Measurements from ENCODE around the gene POTEF. TPM values are rescaled to one million over a fixed set of nuclear protein-coding genes. Genes with fewer than 3 reads are reported as not detected.
"Not testable (repeated sequence)": the region's sequence is repeated elsewhere in the genome, so short reads cannot be mapped to it uniquely, and the experiment has no call there.

Gene POTEF
- total RNA-seq, 1 experiment from 2014 or later: 3.5 TPM

DNA sequence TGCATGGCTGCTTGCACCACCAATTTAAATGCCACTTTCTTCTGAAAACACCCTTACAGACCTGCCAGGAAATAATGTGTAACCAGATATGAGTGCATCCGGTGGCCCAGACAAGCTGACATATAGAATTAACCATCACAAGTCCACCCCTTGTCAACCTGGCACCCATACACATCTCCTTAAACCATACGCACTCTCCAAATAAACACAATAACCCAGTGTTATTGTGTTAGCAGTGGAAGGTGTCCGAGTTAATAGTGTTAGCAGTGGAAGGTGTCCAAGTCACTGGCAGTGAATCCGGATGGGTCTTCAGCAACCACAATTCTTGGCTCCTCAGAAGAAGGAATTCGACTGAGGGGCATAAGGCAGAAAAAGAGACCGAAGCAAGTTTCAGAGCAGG, 19.5 kb upstream of the POTEF start:
- intact Hi-C loops (cut with micrococcal nuclease); H3K4me2 ChIP-seq (ENCODE audit: low read length); RAD21 ChIA-PET (ENCODE audit: low non-redundant PET in 1 of 2, low total read pairs in 2 of 2, uncharacterized antibody in 2 of 2, unreplicated experiment in 2 of 2); ATAC-seq; H3K9ac ChIP-seq (ENCODE audit: low read length); H3K27me3 ChIP-seq (ENCODE audit: insufficient read depth, low read length); H2AFZ ChIP-seq (ENCODE audit: low read depth, low read length, poor library complexity, severe bottlenecking); H3K27ac ChIP-seq (ENCODE audit: low read depth, low read length); H3K9me3 ChIP-seq (ENCODE audit: control insufficient read depth in 1 of 2, insufficient read depth in 1 of 2, low read depth in 1 of 2, low read length in 2 of 2); POLR2A ChIA-PET; H3K79me2 ChIP-seq (ENCODE audit: insufficient read depth, low read length); DNase-seq (ENCODE audit: low read depth, low spot score); H3K9me2 ChIP-seq (ENCODE audit: insufficient read depth); H3K4me1 ChIP-seq (ENCODE audit: control insufficient read depth in 1 of 2, insufficient read depth in 2 of 2, low read length in 2 of 2); CTCF ChIA-PET; H4K20me1 ChIP-seq (ENCODE audit: insufficient read depth); H3K4me3 ChIP-seq (replicated peaks in 1 of 2; ENCODE audit: low read depth in 1 of 2, low read length in 2 of 2); BruUV-seq (replicated peaks); H3K36me3 ChIP-seq (ENCODE audit: control insufficient read depth in 1 of 2, insufficient read depth in 2 of 2, low read length in 2 of 2): not testable (repeated sequence)

DNA sequence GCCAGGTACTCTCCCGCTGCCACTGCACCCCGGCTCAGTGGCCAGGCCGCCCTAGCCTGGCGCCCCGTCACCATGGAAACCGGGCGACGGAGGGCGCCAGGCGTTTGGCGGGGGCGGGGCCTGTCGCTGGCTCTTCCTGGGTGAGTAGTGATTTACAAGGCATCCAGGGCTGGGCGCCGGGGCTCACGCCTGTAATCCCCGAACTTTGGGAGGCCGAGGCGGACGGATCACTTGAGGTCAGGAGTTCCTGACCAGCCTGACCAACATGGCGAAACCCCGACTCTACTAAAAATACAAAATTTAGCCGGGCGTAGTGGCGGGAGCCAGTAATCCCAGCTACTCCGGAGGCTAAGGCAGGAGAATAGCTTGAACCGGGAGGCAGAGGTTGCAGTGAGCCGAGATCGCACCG, 16.0 kb upstream of the POTEF start, which contains the start of gene CCDC74B:
TSS of gene CCDC74B (minus strand) at position 107 of the 409 bp plus-strand sequence. CDS start 116 bp downstream, outside the sequence.
- H3K79me2 ChIP-seq (ENCODE audit: insufficient read depth, low read length); H3K27me3 ChIP-seq (ENCODE audit: insufficient read depth, low read length); H3K9me3 ChIP-seq (ENCODE audit: control insufficient read depth in 1 of 2, insufficient read depth in 1 of 2, low read depth in 1 of 2, low read length in 2 of 2); H3K27ac ChIP-seq (ENCODE audit: low read depth, low read length); H3K4me1 ChIP-seq (ENCODE audit: control insufficient read depth in 1 of 2, insufficient read depth in 2 of 2, low read length in 2 of 2); H4K20me1 ChIP-seq (ENCODE audit: insufficient read depth); H3K36me3 ChIP-seq (ENCODE audit: control insufficient read depth in 1 of 2, insufficient read depth in 2 of 2, low read length in 2 of 2); CTCF ChIA-PET; POLR2A ChIA-PET; DNase-seq (ENCODE audit: low read depth, low spot score); H3K9me2 ChIP-seq (ENCODE audit: insufficient read depth); H2AFZ ChIP-seq (ENCODE audit: low read depth, low read length, poor library complexity, severe bottlenecking); BruUV-seq (replicated peaks); intact Hi-C loops (cut with micrococcal nuclease); RAD21 ChIA-PET (ENCODE audit: low non-redundant PET in 1 of 2, low total read pairs in 2 of 2, uncharacterized antibody in 2 of 2, unreplicated experiment in 2 of 2): not testable (repeated sequence)
- Histone ChIP-seq H3K9ac (ENCODE audit: low read length) (peak within 1 kb of the TSS; percentile 40; the same call in 1 of the 2 replicates), H3K4me3 (replicated peaks in 1 of 2; ENCODE audit: low read depth in 1 of 2, low read length in 2 of 2) (peak within 1 kb of the TSS; percentile 26 to 38; a peak in 3 of 4 replicates), H3K4me2 (ENCODE audit: low read length) (peak within 1 kb of the TSS; percentile 65)
- ATAC-seq: peak; percentile 97
- TF ChIP-seq POLR2AphosphoS5 (IDR thresholded peaks at IDR 0.05; ENCODE audit: low read depth, low read length) (0 out of 2 replicates have a peak, but pooled peaks have one; percentile 29), EGR1 (IDR thresholded peaks at IDR 0.05; ENCODE audit: low read depth) (peak; percentile 64)

DNA sequence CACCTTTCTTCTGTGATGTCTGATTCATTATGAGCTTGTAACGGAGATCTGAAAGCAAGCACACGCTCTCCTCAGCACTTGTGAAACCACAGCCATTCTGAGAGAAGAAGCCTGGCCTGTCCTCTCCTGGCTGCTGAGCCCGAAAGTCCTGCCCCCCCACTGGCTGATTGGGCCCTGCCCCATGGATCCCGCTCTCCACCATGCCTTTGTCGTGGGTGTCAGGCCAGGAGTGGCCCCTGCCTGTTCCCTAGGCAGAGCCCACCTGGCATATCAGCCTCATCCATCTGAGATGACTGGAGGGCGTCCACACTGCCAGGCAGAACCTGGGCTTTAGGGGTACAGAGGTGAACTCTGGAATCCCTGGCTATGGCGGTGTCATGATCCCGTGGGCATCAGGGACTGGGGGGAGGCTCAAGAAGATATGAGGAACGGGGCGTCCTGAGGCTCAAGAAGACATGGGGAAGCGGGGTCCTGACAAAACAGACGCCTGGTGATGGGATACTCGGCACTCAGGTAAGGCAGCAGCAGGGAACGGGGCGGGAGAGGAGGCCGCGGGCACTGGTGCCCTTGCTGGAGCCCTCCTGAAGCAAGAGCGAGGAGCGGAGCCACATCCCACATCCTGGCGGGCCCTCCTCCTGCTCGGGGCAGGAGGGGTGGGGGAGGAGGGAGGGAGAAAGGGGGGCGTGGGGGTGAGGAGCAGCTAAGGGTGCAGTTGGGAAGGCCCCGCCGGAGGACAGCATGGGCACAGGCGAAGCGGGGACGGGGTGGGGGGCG, 14.4 kb upstream of the POTEF start:
- H3K36me3 ChIP-seq (ENCODE audit: control insufficient read depth in 1 of 2, insufficient read depth in 2 of 2, low read length in 2 of 2); H4K20me1 ChIP-seq (ENCODE audit: insufficient read depth); CTCF ChIA-PET; ATAC-seq; H2AFZ ChIP-seq (ENCODE audit: low read depth, low read length, poor library complexity, severe bottlenecking); intact Hi-C loops (cut with micrococcal nuclease); H3K9ac ChIP-seq (ENCODE audit: low read length); H3K4me3 ChIP-seq (replicated peaks in 1 of 2; ENCODE audit: low read depth in 1 of 2, low read length in 2 of 2); H3K4me1 ChIP-seq (ENCODE audit: control insufficient read depth in 1 of 2, insufficient read depth in 2 of 2, low read length in 2 of 2); H3K4me2 ChIP-seq (ENCODE audit: low read length); H3K27me3 ChIP-seq (ENCODE audit: insufficient read depth, low read length); RAD21 ChIA-PET (ENCODE audit: low non-redundant PET in 1 of 2, low total read pairs in 2 of 2, uncharacterized antibody in 2 of 2, unreplicated experiment in 2 of 2); BruUV-seq (replicated peaks); POLR2A ChIA-PET; H3K9me2 ChIP-seq (ENCODE audit: insufficient read depth); H3K27ac ChIP-seq (ENCODE audit: low read depth, low read length); H3K9me3 ChIP-seq (ENCODE audit: control insufficient read depth in 1 of 2, insufficient read depth in 1 of 2, low read depth in 1 of 2, low read length in 2 of 2); DNase-seq (ENCODE audit: low read depth, low spot score); H3K79me2 ChIP-seq (ENCODE audit: insufficient read depth, low read length): not testable (repeated sequence)

DNA sequence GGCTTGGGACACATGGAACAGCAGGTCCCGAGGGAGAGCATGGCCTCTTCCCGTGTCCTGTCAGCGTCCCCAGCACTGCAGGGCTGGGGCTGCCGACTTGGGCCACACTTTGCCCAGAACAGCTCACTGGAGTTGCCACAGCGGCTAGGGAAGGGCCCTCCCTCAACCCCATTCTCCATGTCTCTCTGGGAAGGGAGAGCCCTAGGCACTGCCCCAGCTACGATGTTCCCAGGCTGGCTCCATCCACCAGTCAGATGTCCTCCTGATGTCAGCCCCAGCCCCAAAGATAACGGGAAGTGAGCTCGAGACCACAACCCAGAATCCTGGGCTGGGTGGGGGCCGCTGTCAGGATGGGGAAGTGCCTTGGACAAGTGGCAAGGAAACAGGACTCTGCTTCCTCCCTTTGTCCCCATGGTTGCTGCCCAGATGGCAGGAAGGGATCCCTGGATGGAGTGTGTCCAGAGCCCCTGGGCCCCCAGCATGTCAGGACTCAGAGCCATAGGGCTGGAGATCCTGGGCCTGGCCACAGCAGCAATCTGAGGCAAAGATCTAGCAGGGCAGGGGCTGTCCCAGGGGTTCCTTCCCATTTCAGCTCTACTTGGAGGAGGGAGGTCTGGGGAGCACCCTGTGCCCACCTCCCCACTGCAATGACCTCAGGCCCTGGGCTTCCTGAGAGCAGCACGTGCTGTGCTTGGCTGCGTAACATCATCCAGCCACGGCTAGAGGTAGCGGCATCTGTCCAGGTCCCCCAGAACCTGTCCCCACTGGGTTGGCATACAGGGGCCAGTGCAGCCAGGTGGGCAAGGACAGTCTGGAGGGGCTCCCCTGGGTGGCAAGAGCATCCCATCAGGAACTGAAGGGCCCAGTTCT, 13.6 kb upstream of the POTEF start:
- H3K79me2 ChIP-seq (ENCODE audit: insufficient read depth, low read length); BruUV-seq (replicated peaks); H3K27me3 ChIP-seq (ENCODE audit: insufficient read depth, low read length); ATAC-seq; H3K4me2 ChIP-seq (ENCODE audit: low read length); RAD21 ChIA-PET (ENCODE audit: low non-redundant PET in 1 of 2, low total read pairs in 2 of 2, uncharacterized antibody in 2 of 2, unreplicated experiment in 2 of 2); CTCF ChIA-PET; intact Hi-C loops (cut with micrococcal nuclease); H3K9ac ChIP-seq (ENCODE audit: low read length); H3K36me3 ChIP-seq (ENCODE audit: control insufficient read depth in 1 of 2, insufficient read depth in 2 of 2, low read length in 2 of 2); H3K9me2 ChIP-seq (ENCODE audit: insufficient read depth); H3K4me1 ChIP-seq (ENCODE audit: control insufficient read depth in 1 of 2, insufficient read depth in 2 of 2, low read length in 2 of 2); H4K20me1 ChIP-seq (ENCODE audit: insufficient read depth); H3K4me3 ChIP-seq (replicated peaks in 1 of 2; ENCODE audit: low read depth in 1 of 2, low read length in 2 of 2); DNase-seq (ENCODE audit: low read depth, low spot score); H3K27ac ChIP-seq (ENCODE audit: low read depth, low read length); H2AFZ ChIP-seq (ENCODE audit: low read depth, low read length, poor library complexity, severe bottlenecking); POLR2A ChIA-PET; H3K9me3 ChIP-seq (ENCODE audit: control insufficient read depth in 1 of 2, insufficient read depth in 1 of 2, low read depth in 1 of 2, low read length in 2 of 2): not testable (repeated sequence)
